Fibroblast of the conjunctiva (primary cell): ENCODE measurements around the gene BIRC3.

ENCODE experiments used
- DNase-seq: peaks from one replicate; pipeline ENCODE4 v3.0.0-alpha.2; 2010; ENCODE audit warnings: low read depth

BIRC3 gene

GRCh38 chr11:102377891-102378290 lies 60.6 kb downstream of the BIRC3 start:
- no peak for DNase-seq

GRCh38 chr11:102378818-102379217 lies 61.5 kb downstream of the BIRC3 start:
- no peak for DNase-seq

DNA sequence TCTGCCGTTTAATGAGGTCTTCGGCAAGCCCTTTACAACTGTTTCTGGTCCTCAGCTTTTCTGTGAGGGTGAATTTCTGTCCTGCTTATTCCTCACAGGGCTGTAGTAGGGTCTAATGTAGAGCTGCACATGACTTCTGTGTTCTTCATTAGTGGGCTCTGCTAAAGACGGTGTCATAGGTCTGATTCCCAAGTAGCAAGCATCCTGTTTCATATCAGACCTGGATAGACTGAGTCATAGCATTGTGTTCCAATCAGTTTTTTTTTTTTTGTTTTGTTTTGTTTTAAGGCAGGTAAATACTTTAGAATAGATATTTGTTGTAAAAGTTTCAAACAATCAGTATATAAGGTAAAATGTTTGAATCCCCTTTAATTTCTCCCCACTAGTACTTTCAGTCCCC lies 65.1 kb downstream of the BIRC3 start:
- DNase-seq: no peak

DNA sequence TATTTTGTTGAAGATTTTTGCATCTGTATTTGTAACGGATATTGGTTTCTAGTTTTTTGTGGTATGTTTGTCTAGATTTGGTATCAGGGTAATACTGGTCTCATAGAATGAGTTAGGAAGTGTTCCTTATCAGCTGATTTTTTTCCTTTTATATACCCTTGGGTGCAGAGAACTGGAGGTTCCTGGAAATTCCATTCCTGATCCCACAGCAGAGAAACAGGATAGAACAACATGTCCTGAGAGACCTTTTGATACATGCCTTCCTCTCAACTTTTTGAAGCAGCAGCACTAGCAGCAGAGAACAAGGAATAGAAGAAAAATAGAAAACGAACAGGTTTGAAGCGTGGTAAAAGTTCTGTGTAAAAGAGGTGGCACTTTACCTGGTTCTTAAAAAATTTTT lies 66.6 kb downstream of the BIRC3 start:
- no peak for DNase-seq

DNA sequence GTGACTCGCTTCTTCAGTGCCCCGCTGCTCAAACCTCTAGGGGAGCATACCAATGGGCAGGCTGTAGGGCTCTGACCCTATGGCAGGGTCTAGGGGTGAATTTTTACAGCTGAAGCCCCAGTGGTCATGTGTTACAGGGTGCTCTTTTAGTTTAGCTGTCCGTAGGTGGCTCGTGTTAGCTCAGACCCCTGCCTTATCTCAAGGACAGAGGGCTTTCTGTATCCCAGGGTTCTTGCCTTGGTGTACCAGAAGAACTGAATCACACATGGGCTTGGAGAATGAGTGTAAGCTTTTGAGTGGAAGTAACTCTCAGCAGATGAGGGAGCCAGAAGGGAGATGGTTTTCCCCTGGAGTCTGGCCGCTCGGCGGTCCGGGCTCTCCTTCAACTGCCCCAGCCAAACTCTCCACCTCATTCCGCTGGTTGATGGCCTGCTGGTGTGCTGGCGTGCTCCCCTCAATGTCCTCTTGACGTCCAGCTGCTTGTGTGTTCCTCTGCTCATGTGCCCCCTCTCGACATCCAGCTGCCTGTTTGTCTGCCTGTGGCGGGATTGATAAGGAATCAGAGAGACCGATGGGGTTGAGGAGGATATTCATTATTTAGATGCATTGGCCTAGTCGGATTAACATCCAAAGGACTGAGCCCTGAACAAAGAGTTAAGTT lies 67.3 kb downstream of the BIRC3 start:
- DNase-seq: no peak

GRCh38 chr11:102385085-102386007 lies 68.1 kb downstream of the BIRC3 start:
- DNase-seq: no peak

GRCh38 chr11:102386136-102386734 lies 69.0 kb downstream of the BIRC3 start:
- no peak for DNase-seq

DNA sequence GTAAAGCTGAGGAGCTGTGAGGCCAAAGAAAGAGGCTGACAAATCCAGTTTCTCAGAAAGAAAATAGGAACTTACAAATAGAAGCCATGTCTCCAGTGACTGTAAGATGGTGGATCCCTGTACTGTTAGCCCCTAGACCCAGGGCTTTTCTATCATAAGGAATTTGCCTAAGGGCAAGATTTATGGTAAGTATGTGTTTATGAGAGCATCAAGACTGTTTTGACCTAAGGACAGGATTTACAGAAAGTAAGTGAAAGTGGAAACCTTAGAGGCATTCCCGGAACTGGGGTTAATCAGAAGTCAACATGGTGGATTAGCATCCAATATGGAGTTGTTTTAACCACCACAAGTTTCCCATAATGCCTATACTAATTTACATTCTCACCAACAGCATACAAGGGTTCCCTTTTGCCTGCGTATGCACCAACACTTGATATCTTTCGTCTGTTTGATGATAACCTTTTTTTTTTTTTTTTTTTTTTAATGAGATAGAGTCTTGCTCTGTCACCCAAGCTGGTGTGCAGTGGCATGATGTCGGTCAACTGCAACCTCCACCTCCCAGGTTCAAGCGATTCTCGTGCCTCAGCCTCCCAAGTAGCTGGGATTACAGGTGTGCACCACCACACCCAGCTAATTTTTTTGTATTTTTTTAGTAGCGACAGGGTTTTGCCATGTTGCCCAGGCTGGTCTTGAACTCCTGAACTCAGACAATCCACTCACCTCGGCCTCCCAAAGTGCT lies 69.9 kb downstream of the BIRC3 start:
- no peak for DNase-seq
